C4-2B (cell line): ENCODE data around the gene CLIP4.

Experiments
- H3K27ac ChIP-seq: fragments of 450-650 bp; 2 replicates; pipeline ENCODE4 v1.5.1; 2017
- ZFX ChIP-seq: fragments of 450-650 bp; IDR thresholded peaks from 2 replicates; pipeline ENCODE4 v1.6.1; 2017
- TF ChIP-seq, protein P1 (sequence below): fragments of 450-650 bp; conservative IDR thresholded peaks from 2 replicates; pipeline ENCODE4 v1.5.1; 2017; ENCODE audit warnings: mild to moderate bottlenecking

The CLIP4 gene

GRCh38 chr2:29228947-29229346, 113.7 kb downstream of the CLIP4 start:
- H3K27ac ChIP-seq = no peak overlapping the region
- TF ChIP-seq, protein P1, sequence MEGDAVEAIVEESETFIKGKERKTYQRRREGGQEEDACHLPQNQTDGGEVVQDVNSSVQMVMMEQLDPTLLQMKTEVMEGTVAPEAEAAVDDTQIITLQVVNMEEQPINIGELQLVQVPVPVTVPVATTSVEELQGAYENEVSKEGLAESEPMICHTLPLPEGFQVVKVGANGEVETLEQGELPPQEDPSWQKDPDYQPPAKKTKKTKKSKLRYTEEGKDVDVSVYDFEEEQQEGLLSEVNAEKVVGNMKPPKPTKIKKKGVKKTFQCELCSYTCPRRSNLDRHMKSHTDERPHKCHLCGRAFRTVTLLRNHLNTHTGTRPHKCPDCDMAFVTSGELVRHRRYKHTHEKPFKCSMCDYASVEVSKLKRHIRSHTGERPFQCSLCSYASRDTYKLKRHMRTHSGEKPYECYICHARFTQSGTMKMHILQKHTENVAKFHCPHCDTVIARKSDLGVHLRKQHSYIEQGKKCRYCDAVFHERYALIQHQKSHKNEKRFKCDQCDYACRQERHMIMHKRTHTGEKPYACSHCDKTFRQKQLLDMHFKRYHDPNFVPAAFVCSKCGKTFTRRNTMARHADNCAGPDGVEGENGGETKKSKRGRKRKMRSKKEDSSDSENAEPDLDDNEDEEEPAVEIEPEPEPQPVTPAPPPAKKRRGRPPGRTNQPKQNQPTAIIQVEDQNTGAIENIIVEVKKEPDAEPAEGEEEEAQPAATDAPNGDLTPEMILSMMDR = no peak
- no peak for TF ChIP-seq ZFX

GRCh38 chr2:29229640-29230039, 114.4 kb downstream of the CLIP4 start:
- H3K27ac ChIP-seq = no peak overlapping the region
- no peak for TF ChIP-seq ZFX
- TF ChIP-seq, protein P1 = no peak

DNA sequence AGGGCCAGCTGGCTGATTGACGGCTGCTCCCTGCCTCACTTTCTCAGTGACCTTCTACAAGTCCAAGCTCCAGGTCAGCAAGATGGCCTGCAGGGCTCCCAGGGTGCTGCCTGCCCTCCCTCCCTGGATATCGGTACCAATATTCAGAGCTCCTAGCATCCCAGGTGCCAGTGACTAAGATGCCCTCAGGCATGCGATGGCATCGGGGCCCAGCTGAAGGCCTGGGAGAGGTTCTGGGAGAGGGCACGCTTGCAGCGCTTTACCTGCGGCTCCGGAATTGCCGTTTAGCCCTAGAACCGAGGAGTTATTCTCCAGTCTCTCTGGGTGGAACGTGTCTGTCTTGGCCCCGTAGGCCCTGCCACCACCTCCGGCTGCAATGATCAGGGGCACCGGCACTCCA, 116.8 kb downstream of the CLIP4 start:
- H3K27ac ChIP-seq = no peak overlapping the region
- TF ChIP-seq, protein P1 = no peak
- no peak for TF ChIP-seq ZFX

- TF ChIP-seq, protein P1 = no peak
- no peak for TF ChIP-seq ZFX
- H3K27ac ChIP-seq = peak overlapping the region; percentile 56
Measured at GRCh38 chr2:29233428-29233827, 118.2 kb downstream of the CLIP4 start.

GRCh38 chr2:29235411-29235810, 120.2 kb downstream of the CLIP4 start:
- no peak overlapping the region for H3K27ac ChIP-seq
- no peak for TF ChIP-seq ZFX
- TF ChIP-seq, protein P1 = no peak

DNA sequence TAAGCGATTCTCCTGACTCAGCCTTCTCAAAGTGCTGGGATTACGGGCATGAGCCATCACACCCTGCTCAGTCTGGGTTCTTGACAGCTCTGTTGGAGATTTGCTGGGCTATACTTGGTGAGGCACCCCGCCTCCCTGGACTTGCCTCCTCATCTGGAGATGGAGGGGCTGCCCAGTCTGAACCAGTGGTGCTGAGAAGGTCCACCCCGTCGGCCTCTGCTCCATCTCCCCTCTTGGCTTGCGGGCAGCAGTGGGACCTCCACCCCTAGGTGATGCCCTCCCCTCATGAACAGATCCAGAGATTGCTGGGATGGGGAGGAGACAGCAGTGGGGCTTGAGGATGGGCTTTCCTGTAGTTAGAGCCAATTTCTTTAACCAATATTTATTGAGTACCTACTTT, 120.9 kb downstream of the CLIP4 start:
- TF ChIP-seq, protein P1 = no peak
- no peak for TF ChIP-seq ZFX
- H3K27ac ChIP-seq = no peak overlapping the region

GRCh38 chr2:29238497-29238896, 123.3 kb downstream of the CLIP4 start:
- TF ChIP-seq, protein P1 = peak; percentile 80
- no peak for TF ChIP-seq ZFX
- no peak overlapping the region for H3K27ac ChIP-seq
